ENCODE data around the gene GRAP. TPM values are rescaled to one million over a fixed set of nuclear protein-coding genes. Genes with fewer than 3 reads are reported as not detected.
A peak's percentile ranks its signal among the peaks of the same experiment; 100 is the strongest.

Gene GRAP
- polyA plus RNA-seq, 4 donors, result 2.7 to 8.1 (median 5.9) TPM; not detected in 1

DNA sequence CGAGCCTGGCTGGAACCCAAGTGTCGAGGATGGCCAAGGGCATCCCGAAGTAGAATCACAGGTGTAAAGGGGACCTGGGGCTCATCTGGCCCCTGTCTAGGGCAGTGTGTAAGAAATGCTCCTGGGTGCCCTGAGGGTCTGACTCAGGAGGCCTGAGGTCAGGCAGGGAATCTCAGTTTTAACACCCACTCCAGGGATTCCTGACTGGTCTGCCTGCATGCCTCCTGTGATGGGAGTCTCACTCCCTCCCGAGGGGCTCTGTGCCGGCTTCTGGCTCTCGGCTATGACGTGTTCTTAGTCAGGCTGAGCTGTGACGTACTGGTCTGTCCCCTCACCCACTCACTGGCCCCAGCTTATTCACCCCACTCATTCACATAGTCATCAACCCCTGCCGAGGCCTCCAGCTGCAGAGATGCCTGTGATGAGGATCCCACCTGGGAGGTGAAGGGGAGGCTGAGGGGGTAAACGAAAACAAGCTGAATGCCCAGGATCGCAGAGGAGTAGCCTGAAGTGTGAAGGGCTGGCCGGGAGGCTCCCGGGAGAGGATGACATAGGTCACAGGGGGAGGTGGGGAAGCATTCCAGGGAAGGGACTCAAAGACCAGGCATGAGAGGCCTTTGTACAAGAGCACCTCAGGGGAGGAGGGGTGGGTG, 65.9 kb downstream of the GRAP start:
- DNase-seq, result no peak
- FAIRE-seq, result no peak
- Histone ChIP-seq H3K27me3 (ENCODE audit: control insufficient read depth in 3 of 3, insufficient read depth in 3 of 3, low read length in 3 of 3) (no peaks in the 10 kb centered on the region), H3K9me3 (ENCODE audit: control insufficient read depth in 2 of 2, insufficient read depth in 1 of 2, low read depth in 1 of 2, low read length in 1 of 2) (no peaks in the 10 kb centered on the region), H3K4me1 (ENCODE audit: control insufficient read depth in 3 of 3, insufficient read depth in 2 of 3, low read depth in 1 of 3, low read length in 2 of 3) (peaks cover 4 to 40% (median 8%) of the 10 kb centered on the region in 3 donors), H3K36me3 (ENCODE audit: control insufficient read depth in 3 of 3, insufficient read depth in 2 of 3, low read depth in 1 of 3, low read length in 3 of 3) (peaks cover 3 to 95% (median 11%) of the 10 kb centered on the region in 3 donors), H3K27ac (ENCODE audit: low read depth in 1 of 3, low read length in 2 of 3) (peak overlapping the region; percentile 82 to 98 (median 87)), H3K4me3 (ENCODE audit: low read depth in 1 of 3, low read length in 3 of 3) (no peak overlapping the region)
- 38 to 67% (median 59%) methylated on average over 13 of the region's 13 CpGs for WGBS, 3 donors

DNA sequence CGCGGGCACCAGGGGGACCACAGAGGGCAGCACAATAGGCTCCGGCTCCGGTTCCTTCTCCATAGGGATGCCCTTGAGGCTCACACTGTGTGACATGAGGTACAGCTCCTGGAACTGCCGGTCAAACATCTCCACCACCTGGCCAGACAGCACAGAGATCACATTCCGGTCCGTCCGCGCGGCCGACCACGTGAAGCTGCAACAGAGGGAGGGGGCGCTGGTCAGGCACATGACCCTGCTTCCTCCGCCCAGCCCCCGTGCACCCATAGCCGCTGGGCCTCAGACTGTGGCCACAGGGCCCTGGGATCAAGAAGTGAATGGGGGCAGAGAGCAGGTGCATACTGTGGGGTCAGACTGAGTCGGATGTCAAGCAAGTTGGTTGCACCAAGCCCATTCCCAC, 68.1 kb downstream of the GRAP start:
- Histone ChIP-seq H3K36me3 (ENCODE audit: control insufficient read depth in 3 of 3, insufficient read depth in 2 of 3, low read depth in 1 of 3, low read length in 3 of 3) (peaks cover 3 to 90% (median 13%) of the 10 kb centered on the region in 3 donors), H3K27me3 (ENCODE audit: control insufficient read depth in 3 of 3, insufficient read depth in 3 of 3, low read length in 3 of 3) (no peaks in the 10 kb centered on the region), H3K4me1 (ENCODE audit: control insufficient read depth in 3 of 3, insufficient read depth in 2 of 3, low read depth in 1 of 3, low read length in 2 of 3) (peaks cover 4 to 37% (median 8%) of the 10 kb centered on the region in 3 donors), H3K9me3 (ENCODE audit: control insufficient read depth in 2 of 2, insufficient read depth in 1 of 2, low read depth in 1 of 2, low read length in 1 of 2) (no peaks in the 10 kb centered on the region), H3K4me3 (ENCODE audit: low read depth in 1 of 3, low read length in 3 of 3) (no peak overlapping the region), H3K27ac (ENCODE audit: low read depth in 1 of 3, low read length in 2 of 3) (no peak overlapping the region)
- FAIRE-seq (no peak), DNase-seq (no peak)
- 94 to 97% (median 95%) methylated on average over 16 to 17 of the region's 17 CpGs for WGBS, 3 donors

DNA sequence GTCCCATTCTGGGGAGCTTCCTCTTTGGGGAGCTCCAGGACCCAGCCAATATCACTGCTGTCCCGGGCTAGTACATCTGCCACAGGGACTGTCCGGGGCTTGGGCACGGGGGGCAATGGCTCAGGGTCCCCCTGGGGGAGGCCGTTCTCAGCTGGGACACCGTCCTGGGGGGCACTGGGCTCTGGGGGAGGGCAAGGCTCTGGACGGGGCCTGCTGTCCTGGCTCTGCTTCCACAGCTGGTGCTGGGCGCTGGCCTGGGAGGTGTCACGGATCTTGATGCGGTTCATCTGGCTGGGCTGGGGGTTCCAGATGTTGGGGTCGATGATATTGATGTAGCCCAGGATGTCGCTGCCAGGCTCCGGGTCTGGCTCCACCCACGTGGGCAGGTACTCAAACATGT, 68.7 kb downstream of the GRAP start:
- 90 to 91% (median 90%) methylated on average over 13 of the region's 13 CpGs for WGBS, 3 donors
- H3K27ac ChIP-seq (ENCODE audit: low read depth in 1 of 3, low read length in 2 of 3), result no peak overlapping the region
- DNase-seq (no peak), FAIRE-seq (no peak)
- H3K4me3 ChIP-seq (ENCODE audit: low read depth in 1 of 3, low read length in 3 of 3), result no peak overlapping the region
- H3K36me3 ChIP-seq (ENCODE audit: control insufficient read depth in 3 of 3, insufficient read depth in 2 of 3, low read depth in 1 of 3, low read length in 3 of 3), result peaks cover 3 to 90% (median 10%) of the 10 kb centered on the region in 3 donors
- no peaks in the 10 kb centered on the region for H3K9me3 ChIP-seq (ENCODE audit: control insufficient read depth in 2 of 2, insufficient read depth in 1 of 2, low read depth in 1 of 2, low read length in 1 of 2)
- no peaks in the 10 kb centered on the region for H3K27me3 ChIP-seq (ENCODE audit: control insufficient read depth in 3 of 3, insufficient read depth in 3 of 3, low read length in 3 of 3)
- peaks cover 3 to 31% (median 8%) of the 10 kb centered on the region in 3 donors for H3K4me1 ChIP-seq (ENCODE audit: control insufficient read depth in 3 of 3, insufficient read depth in 2 of 3, low read depth in 1 of 3, low read length in 2 of 3)

DNA sequence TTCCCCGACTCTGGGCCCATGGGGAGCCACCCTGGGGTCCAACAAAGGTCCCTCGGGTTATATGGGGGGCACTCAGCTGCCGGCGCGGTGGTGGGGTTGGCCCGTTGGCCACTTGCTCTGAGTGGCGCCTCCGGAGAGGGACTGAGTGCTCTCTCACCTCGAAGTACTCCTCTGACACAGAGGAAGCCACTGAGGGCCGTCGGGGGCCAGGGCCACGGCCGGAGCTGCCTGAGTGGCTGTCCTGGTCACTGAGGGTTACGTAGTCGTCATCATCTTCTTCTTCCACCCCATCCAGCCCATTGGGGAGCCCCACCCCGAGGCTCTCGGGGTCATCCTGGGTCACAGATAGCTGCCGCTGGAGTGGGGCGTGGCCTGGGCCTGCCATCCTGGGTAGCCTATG, 69.1 kb downstream of the GRAP start:
- Histone ChIP-seq H3K4me1 (ENCODE audit: control insufficient read depth in 3 of 3, insufficient read depth in 2 of 3, low read depth in 1 of 3, low read length in 2 of 3) (peaks cover 0 to 27% (median 6%) of the 10 kb centered on the region in 3 donors), H3K4me3 (ENCODE audit: low read depth in 1 of 3, low read length in 3 of 3) (no peak overlapping the region), H3K9me3 (ENCODE audit: control insufficient read depth in 2 of 2, insufficient read depth in 1 of 2, low read depth in 1 of 2, low read length in 1 of 2) (no peaks in the 10 kb centered on the region), H3K27ac (ENCODE audit: low read depth in 1 of 3, low read length in 2 of 3) (no peak overlapping the region), H3K36me3 (ENCODE audit: control insufficient read depth in 3 of 3, insufficient read depth in 2 of 3, low read depth in 1 of 3, low read length in 3 of 3) (peaks cover 3 to 90% (median 10%) of the 10 kb centered on the region in 3 donors), H3K27me3 (ENCODE audit: control insufficient read depth in 3 of 3, insufficient read depth in 3 of 3, low read length in 3 of 3) (no peaks in the 10 kb centered on the region)
- FAIRE-seq (no peak), DNase-seq (no peak)
- WGBS, 3 donors, result 79 to 88% (median 87%) methylated on average over 18 to 19 of the region's 19 CpGs

DNA sequence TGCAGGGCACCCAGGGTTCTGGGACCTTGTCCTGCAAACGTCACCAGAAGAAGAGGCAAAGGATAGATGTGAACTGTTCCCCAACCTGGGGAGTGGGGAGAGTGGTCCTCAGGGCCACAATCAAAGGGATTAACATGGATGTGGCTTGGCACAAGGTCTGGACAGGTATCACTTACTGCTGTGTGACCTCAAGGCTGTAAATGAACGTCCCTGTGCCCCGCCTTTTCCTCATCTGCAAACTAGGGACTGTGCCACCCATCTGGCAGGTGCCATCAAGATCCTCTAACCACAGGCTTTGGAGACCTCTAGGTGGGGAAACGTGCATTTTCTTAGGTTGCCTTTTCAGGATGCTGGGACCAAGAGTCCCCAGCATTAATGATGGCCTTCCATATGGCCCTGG, 69.7 kb downstream of the GRAP start:
- peaks cover 3 to 90% (median 13%) of the 10 kb centered on the region in 3 donors for H3K36me3 ChIP-seq (ENCODE audit: control insufficient read depth in 3 of 3, insufficient read depth in 2 of 3, low read depth in 1 of 3, low read length in 3 of 3)

DNA sequence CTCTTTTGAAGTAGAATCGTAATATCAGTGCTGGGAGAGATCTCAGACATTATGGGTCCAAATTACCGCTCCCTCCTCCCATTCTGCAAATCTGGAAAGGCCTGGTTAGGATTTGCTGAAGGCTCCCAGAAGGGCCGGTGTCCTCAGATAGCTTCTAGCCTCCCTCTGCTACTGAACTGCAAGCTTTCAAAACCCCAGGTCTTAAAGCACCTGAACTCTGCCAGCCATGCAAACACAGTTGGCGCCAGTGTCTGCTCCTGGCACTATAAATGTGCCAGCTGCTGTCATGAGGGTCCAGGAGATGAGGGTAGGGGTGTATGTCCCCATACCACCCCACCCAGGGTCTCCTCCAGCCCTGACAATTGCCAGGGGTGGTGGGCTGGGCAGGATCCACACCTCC, 70.6 kb downstream of the GRAP start:
- Histone ChIP-seq H3K27me3 (ENCODE audit: control insufficient read depth in 3 of 3, insufficient read depth in 3 of 3, low read length in 3 of 3) (no peaks in the 10 kb centered on the region), H3K27ac (ENCODE audit: low read depth in 1 of 3, low read length in 2 of 3) (no peak overlapping the region), H3K36me3 (ENCODE audit: control insufficient read depth in 3 of 3, insufficient read depth in 2 of 3, low read depth in 1 of 3, low read length in 3 of 3) (peaks cover 8 to 93% (median 13%) of the 10 kb centered on the region in 3 donors), H3K4me3 (ENCODE audit: low read depth in 1 of 3, low read length in 3 of 3) (no peak overlapping the region), H3K4me1 (ENCODE audit: control insufficient read depth in 3 of 3, insufficient read depth in 2 of 3, low read depth in 1 of 3, low read length in 2 of 3) (peaks cover 0 to 14% (median 0%) of the 10 kb centered on the region in 3 donors), H3K9me3 (ENCODE audit: control insufficient read depth in 2 of 2, insufficient read depth in 1 of 2, low read depth in 1 of 2, low read length in 1 of 2) (no peaks in the 10 kb centered on the region)
- FAIRE-seq (no peak), DNase-seq (no peak)
- 80 to 84% (median 80%) methylated on average over 4 of the region's 4 CpGs for WGBS, 3 donors

More for the DNA sequence above, 69.7 kb downstream of the GRAP start:
- H3K27me3 ChIP-seq (ENCODE audit: control insufficient read depth in 3 of 3, insufficient read depth in 3 of 3, low read length in 3 of 3), result no peaks in the 10 kb centered on the region
- WGBS, 3 donors, result 68 to 82% (median 70%) methylated on average over 4 of the region's 4 CpGs
- FAIRE-seq (no peak), DNase-seq (no peak)
- peaks cover 0 to 21% (median 0%) of the 10 kb centered on the region in 3 donors for H3K4me1 ChIP-seq (ENCODE audit: control insufficient read depth in 3 of 3, insufficient read depth in 2 of 3, low read depth in 1 of 3, low read length in 2 of 3)
- no peak overlapping the region for H3K27ac ChIP-seq (ENCODE audit: low read depth in 1 of 3, low read length in 2 of 3)
- H3K9me3 ChIP-seq (ENCODE audit: control insufficient read depth in 2 of 2, insufficient read depth in 1 of 2, low read depth in 1 of 2, low read length in 1 of 2), result no peaks in the 10 kb centered on the region
- no peak overlapping the region for H3K4me3 ChIP-seq (ENCODE audit: low read depth in 1 of 3, low read length in 3 of 3)

DNA sequence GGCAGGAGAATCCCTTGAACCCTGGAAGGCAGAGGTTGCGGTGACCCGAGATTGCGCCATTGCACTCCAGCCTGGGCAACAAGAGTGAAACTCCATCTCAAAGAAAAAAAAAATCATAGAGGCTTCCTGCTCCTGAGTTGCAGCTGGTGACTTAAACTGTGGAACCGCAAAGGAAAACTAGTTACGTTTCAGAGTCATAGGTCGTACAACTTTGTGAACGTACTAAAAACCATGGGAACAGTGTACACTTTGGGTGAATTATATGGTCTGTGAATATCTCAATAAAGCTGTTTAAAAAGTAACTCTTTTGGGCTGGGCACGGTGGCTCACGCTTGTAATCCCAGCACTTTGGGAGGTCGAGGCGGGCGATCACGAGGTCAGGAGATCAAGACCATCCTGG, 71.2 kb downstream of the GRAP start:
- peaks cover 8 to 93% (median 16%) of the 10 kb centered on the region in 3 donors for H3K36me3 ChIP-seq (ENCODE audit: control insufficient read depth in 3 of 3, insufficient read depth in 2 of 3, low read depth in 1 of 3, low read length in 3 of 3)
- no peak overlapping the region for H3K27ac ChIP-seq (ENCODE audit: low read depth in 1 of 3, low read length in 2 of 3)
- H3K4me3 ChIP-seq (ENCODE audit: low read depth in 1 of 3, low read length in 3 of 3), result no peak overlapping the region
- WGBS, 3 donors, result 89 to 93% (median 92%) methylated on average over 13 of the region's 13 CpGs
- DNase-seq (no peak), FAIRE-seq (no peak)
- no peaks in the 10 kb centered on the region for H3K27me3 ChIP-seq (ENCODE audit: control insufficient read depth in 3 of 3, insufficient read depth in 3 of 3, low read length in 3 of 3)
- H3K4me1 ChIP-seq (ENCODE audit: control insufficient read depth in 3 of 3, insufficient read depth in 2 of 3, low read depth in 1 of 3, low read length in 2 of 3), result peaks cover 0 to 8% (median 0%) of the 10 kb centered on the region in 3 donors
- no peaks in the 10 kb centered on the region for H3K9me3 ChIP-seq (ENCODE audit: control insufficient read depth in 2 of 2, insufficient read depth in 1 of 2, low read depth in 1 of 2, low read length in 1 of 2)

DNA sequence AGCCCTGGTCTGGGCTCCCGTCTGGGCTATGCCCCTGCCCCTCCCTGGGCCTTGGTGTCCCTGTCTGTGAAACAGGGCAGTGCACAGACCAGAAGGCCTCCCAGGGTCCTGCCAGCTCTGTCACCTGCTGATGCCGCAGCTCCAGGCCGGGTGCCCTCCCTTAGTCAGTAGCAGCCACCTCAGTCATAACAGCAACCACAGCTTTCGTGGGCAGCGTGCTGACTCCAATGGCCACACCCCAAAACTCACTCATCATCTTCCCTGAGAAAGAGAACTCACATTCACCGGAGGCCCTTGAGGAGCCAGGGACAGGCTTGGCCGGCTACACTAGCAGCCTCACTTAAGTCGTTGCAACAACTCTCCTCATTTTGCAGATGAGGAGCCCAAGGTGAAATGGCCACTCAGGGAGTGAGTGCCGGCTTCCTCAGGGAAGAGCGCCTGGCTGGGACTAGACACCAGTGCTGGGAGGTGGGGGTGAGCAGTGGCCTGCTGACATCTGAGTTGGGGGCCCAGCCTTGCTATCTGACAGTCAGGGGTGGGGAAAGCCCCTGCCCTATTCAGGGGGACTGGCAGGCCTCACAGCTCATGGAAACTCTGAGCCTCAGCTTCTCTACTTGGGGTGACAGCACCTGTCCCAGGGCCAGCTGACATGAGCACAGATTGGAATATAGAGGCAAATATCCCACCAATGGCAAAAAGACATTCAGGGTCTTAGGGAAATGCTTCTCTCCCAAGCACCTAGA, 72.2 kb downstream of the GRAP start:
- no peak overlapping the region for H3K27ac ChIP-seq (ENCODE audit: low read depth in 1 of 3, low read length in 2 of 3)
- FAIRE-seq, result no peak

More for the DNA sequence above, 72.2 kb downstream of the GRAP start:
- H3K4me1 ChIP-seq (ENCODE audit: control insufficient read depth in 3 of 3, insufficient read depth in 2 of 3, low read depth in 1 of 3, low read length in 2 of 3), result peaks cover 0 to 9% (median 2%) of the 10 kb centered on the region in 3 donors
- no peaks in the 10 kb centered on the region for H3K27me3 ChIP-seq (ENCODE audit: control insufficient read depth in 3 of 3, insufficient read depth in 3 of 3, low read length in 3 of 3)
- 88 to 93% (median 92%) methylated on average over 10 of the region's 10 CpGs for WGBS, 3 donors
- no peak for DNase-seq
- peaks cover 8 to 93% (median 16%) of the 10 kb centered on the region in 3 donors for H3K36me3 ChIP-seq (ENCODE audit: control insufficient read depth in 3 of 3, insufficient read depth in 2 of 3, low read depth in 1 of 3, low read length in 3 of 3)
- no peaks in the 10 kb centered on the region for H3K9me3 ChIP-seq (ENCODE audit: control insufficient read depth in 2 of 2, insufficient read depth in 1 of 2, low read depth in 1 of 2, low read length in 1 of 2)
- no peak overlapping the region for H3K4me3 ChIP-seq (ENCODE audit: low read depth in 1 of 3, low read length in 3 of 3)
